Common myeloid progenitor, CD34-positive (primary cell): Measurements from ENCODE around the gene IGFBP5.

Experiments
- CTCF ChIA-PET: fragments of 350-600 bp; sonication (Branson Sonifier 250); formaldehyde crosslinking; loops from one replicate; lab custom pipeline; 2021; ENCODE audit warnings: antibody characterized with exemption; lab: Charles Lee
- POLR2A ChIA-PET: fragments of 350-600 bp; sonication (Branson Sonifier 250); formaldehyde crosslinking; loops from one replicate; lab custom pipeline; 2021; ENCODE audit warnings: antibody characterized with exemption; lab: Charles Lee
- DNase-seq, 3 donors: peaks; one replicate each; pipeline versions ENCODE4 v3.0.0 to v3.0.0-alpha.2; 2013
- H3K27ac ChIP-seq, 2 experiments: 1 replicate in 1 of 2; 2 replicates in 1 of 2; pipeline ENCODE4 v1.7.0; 2013; ENCODE audit warnings: inconsistent platforms in 2 of 2, low read length in 2 of 2, mild to moderate bottlenecking in 2 of 2, low read depth in 1 of 2, moderate library complexity in 1 of 2; ENCODE audit not compliant: severe bottlenecking in 2 of 2, insufficient read depth in 1 of 2, poor library complexity in 1 of 2
- H3K27me3 ChIP-seq, 5 experiments: replicated peaks in 2 of 5; 1 replicate in 3 of 5; 2 replicates in 2 of 5; pipeline versions ENCODE4 v1.6.1 to v1.7.0; 2013; ENCODE audit warnings: low read length in 4 of 5, mild to moderate bottlenecking in 2 of 5, moderate library complexity in 2 of 5, inconsistent platforms in 1 of 5; ENCODE audit not compliant: insufficient read depth in 5 of 5, control insufficient read depth in 4 of 5
- H3K36me3 ChIP-seq, 4 experiments: 1 replicate in 2 of 4; 2 replicates in 2 of 4; pipeline versions ENCODE4 v1.6.1 to v1.7.0; 2013; ENCODE audit warnings: low read length in 3 of 4, control low read depth in 1 of 4, mild to moderate bottlenecking in 1 of 4; ENCODE audit not compliant: control insufficient read depth in 4 of 4, insufficient read depth in 4 of 4
- H3K4me1 ChIP-seq, 4 experiments: 1 replicate in 3 of 4; 2 replicates in 1 of 4; pipeline versions ENCODE4 v1.6.1 to v1.7.1; 2013; ENCODE audit warnings: low read length in 3 of 4, mild to moderate bottlenecking in 3 of 4, control low read depth in 1 of 4, inconsistent platforms in 1 of 4, moderate library complexity in 1 of 4; ENCODE audit not compliant: control insufficient read depth in 4 of 4, insufficient read depth in 4 of 4; ENCODE audit errors: control extremely low read depth in 1 of 4
- H3K4me3 ChIP-seq, 7 experiments: 1 replicate in 4 of 7; 2 replicates in 3 of 7; pipeline versions ENCODE4 v1.5.1 to v1.7.0; 2013; ENCODE audit warnings: mild to moderate bottlenecking in 7 of 7, low read length in 6 of 7, moderate library complexity in 6 of 7, inconsistent platforms in 2 of 7, low read depth in 2 of 7, control low read depth in 1 of 7; ENCODE audit not compliant: insufficient read depth in 4 of 7, control insufficient read depth in 1 of 7; ENCODE audit errors: extremely low read depth in 1 of 7
- H3K9me3 ChIP-seq, 5 experiments: 1 replicate in 4 of 5; 2 replicates in 1 of 5; pipeline versions ENCODE4 v1.6.1 to v1.7.1; 2013; ENCODE audit warnings: low read length in 4 of 5, mild to moderate bottlenecking in 2 of 5, inconsistent platforms in 1 of 5, low read depth in 1 of 5, moderate library complexity in 1 of 5; ENCODE audit not compliant: control insufficient read depth in 4 of 5, insufficient read depth in 2 of 5; ENCODE audit errors: control extremely low read depth in 1 of 5
- WGBS: methylation state at CpG from one replicate; pipeline ENCODE4 v1.1.5; 2013; ENCODE audit not compliant: insufficient coverage; 5-methylcytosine and 5-hydroxymethylcytosine counted together

The IGFBP5 gene

GRCh38 chr2:216696321-216696720 lies 972 bp upstream of the IGFBP5 start:
- Histone ChIP-seq H3K4me1 (peaks cover 0 to 42% (median 26%) of the 10 kb centered on the region in 4 experiments), H3K27me3 (peaks cover 0 to 77% (median 50%) of the 10 kb centered on the region in 5 experiments), H3K9me3 (no peaks in the 10 kb centered on the region), H3K36me3 (no peaks in the 10 kb centered on the region), H3K27ac (no peak overlapping the region), H3K4me3 (no peak overlapping the region)
- DNase-seq, result no peak
- 100% methylated on average over 1 of the region's 1 CpG for WGBS
- POLR2A ChIA-PET, result interaction anchor here (0.5 kb wide), 1 partner anchor 957 kb away, joined by 4 read pairs; no protein-coding TSS in a partner anchor
- CTCF ChIA-PET, result interaction anchor here (0.5 to 8.2 kb wide), 13 partner anchors 10 to 1023 kb away, joined by 3 to 72 read pairs (median 4); no protein-coding TSS in a partner anchor

GRCh38 chr2:216694826-216695217 lies 527 bp downstream of the IGFBP5 start:
- H3K27me3 ChIP-seq, result peaks cover 0 to 86% (median 54%) of the 10 kb centered on the region in 5 experiments
- H3K4me3 ChIP-seq, result peak overlapping the region in 3 of 7 experiments; percentile 31 to 66 (median 64)
- H3K4me1 ChIP-seq, result peaks cover 0 to 50% (median 27%) of the 10 kb centered on the region in 4 experiments
- POLR2A ChIA-PET, result interaction anchor here (0.6 kb wide), 1 partner anchor 242 kb away, joined by 5 read pairs; no protein-coding TSS in a partner anchor
- H3K27ac ChIP-seq, result no peak overlapping the region
- no peak for DNase-seq
- WGBS, result 22% methylated on average over 1 of the region's 10 CpGs
- no peaks in the 10 kb centered on the region for H3K9me3 ChIP-seq
- CTCF ChIA-PET, result interaction anchor here (0.6 to 8.2 kb wide), 9 partner anchors 9 to 1020 kb away, joined by 3 to 72 read pairs (median 4); no protein-coding TSS in a partner anchor
- H3K36me3 ChIP-seq, result no peaks in the 10 kb centered on the region

- Histone ChIP-seq H3K4me3 (peak overlapping the region in 6 of 7 experiments; percentile 23 to 66 (median 46)), H3K4me1 (peaks cover 0 to 50% (median 27%) of the 10 kb centered on the region in 4 experiments), H3K36me3 (no peaks in the 10 kb centered on the region), H3K9me3 (no peaks in the 10 kb centered on the region), H3K27me3 (peaks cover 0 to 90% (median 56%) of the 10 kb centered on the region in 5 experiments), H3K27ac (no peak overlapping the region)
- POLR2A ChIA-PET, result no interaction called here
- DNase-seq, result peak in 2 of 3 donors; percentile 64 to 73
- WGBS, result 2% methylated on average over 53 of the region's 59 CpGs
- CTCF ChIA-PET, result interaction anchor here (0.6 to 8.2 kb wide), 8 partner anchors 8 to 1019 kb away, joined by 3 to 72 read pairs (median 4); no protein-coding TSS in a partner anchor
These were observed 1.1 kb downstream of the IGFBP5 start for GRCh38 chr2:216694082-216694825.

GRCh38 chr2:216693414-216694080 lies 1.8 kb downstream of the IGFBP5 start:
- H3K36me3 ChIP-seq, result no peaks in the 10 kb centered on the region
- H3K27me3 ChIP-seq, result peaks cover 0 to 95% (median 54%) of the 10 kb centered on the region in 5 experiments
- ChIA-PET POLR2A (no interaction called here), CTCF (interaction anchor here (0.6 to 8.2 kb wide), 8 partner anchors 8 to 1019 kb away, joined by 3 to 72 read pairs (median 4); no protein-coding TSS in a partner anchor)
- peaks cover 0 to 50% (median 27%) of the 10 kb centered on the region in 4 experiments for H3K4me1 ChIP-seq
- WGBS, result 0% methylated on average over 1 of the region's 15 CpGs
- no peak overlapping the region for H3K27ac ChIP-seq
- peak overlapping the region in 3 of 7 experiments; percentile 48 to 70 (median 66) for H3K4me3 ChIP-seq
- H3K9me3 ChIP-seq, result no peaks in the 10 kb centered on the region
- DNase-seq, result peak in 1 of 3 donors; percentile 20

GRCh38 chr2:216692636-216693413 lies 2.5 kb downstream of the IGFBP5 start:
- H3K36me3 ChIP-seq, result no peaks in the 10 kb centered on the region
- ChIA-PET CTCF (interaction anchor here (1.5 to 6.4 kb wide), 3 partner anchors 9 to 819 kb away, joined by 3 to 72 read pairs (median 3); no protein-coding TSS in a partner anchor), POLR2A (no interaction called here)
- WGBS, result 0% methylated on average over 15 of the region's 28 CpGs
- peaks cover 0 to 90% (median 52%) of the 10 kb centered on the region in 5 experiments for H3K27me3 ChIP-seq
- peak overlapping the region in 6 of 7 experiments; percentile 22 to 70 (median 47) for H3K4me3 ChIP-seq
- peaks cover 0 to 50% (median 27%) of the 10 kb centered on the region in 4 experiments for H3K4me1 ChIP-seq
- no peak overlapping the region for H3K27ac ChIP-seq
- H3K9me3 ChIP-seq, result no peaks in the 10 kb centered on the region
- DNase-seq, result peak in 2 of 3 donors; percentile 67 to 74
